K562 (cell line): ENCODE measurements around the gene DIP2B. TPM values are rescaled to one million over a fixed set of nuclear protein-coding genes. Genes with fewer than 3 reads are reported as not detected.

ENCODE experiments used
- ATAC-seq: fragments of 200-7000 bp; cut with Tn5 transposase; 3 replicates; pipeline ENCODE4 v1.9.1; 2020; ENCODE audit warnings: moderate library complexity
- BruUV-seq: library from RNA; stranded (reverse); fragments of 400-500 nt; replicated peaks from 2 replicates; lab custom pipeline; 2021; lab: Mats Ljungman, UMichigan
- CTCF ChIA-PET: fragments of 300-600 bp; formaldehyde crosslinking; extraction: SDS; loops from one replicate; lab custom pipeline; 2021; ENCODE audit warnings: low intra/inter-chr PET ratio; lab: Yijun Ruan, JAX
- POLR2A ChIA-PET: fragments of 300-600, 350-650 bp; sonication (Branson Sonifier 250); formaldehyde crosslinking; extraction: SDS; loops from one replicate; lab custom pipeline; 2021; ENCODE audit warnings: antibody characterized with exemption, inconsistent platforms; lab: Yijun Ruan, JAX
- DNase-seq, 4 experiments: peaks; one replicate each; pipeline versions ENCODE4 v3.0.0 to v3.0.0-alpha.2; 2011 to 2018; ENCODE audit warnings: low spot score in 3 of 4, mixed read lengths in 3 of 4; ENCODE audit errors: extremely low read depth in 1 of 4
- FAIRE-seq: peaks from 2 replicates; lab custom pipeline; 2011; peaks lifted over from hg19 to GRCh38; lab: Jason Lieb, UNC
- H2AFZ ChIP-seq: 2 replicates; pipeline ENCODE4 v1.6.0; 2011; ENCODE audit warnings: low read depth, low read length, control low read depth, inconsistent platforms
- H3K27ac ChIP-seq: fragments of 200-600 bp; 3 replicates; pipeline ENCODE4 v1.8.0; 2011; ENCODE audit warnings: low read depth, mild to moderate bottlenecking, control low read depth, inconsistent platforms, low read length, moderate library complexity, mixed read lengths; ENCODE audit errors: extremely low read depth
- H3K27me3 ChIP-seq, 2 experiments: fragments of 300-600 bp in 1 of 2; 2 replicates in 1 of 2; 3 replicates in 1 of 2; pipeline versions ENCODE4 v1.6.0 to v1.8.0; 2011; ENCODE audit warnings: inconsistent platforms in 2 of 2, low read length in 2 of 2, mild to moderate bottlenecking in 1 of 2, mixed read lengths in 1 of 2, moderate library complexity in 1 of 2; ENCODE audit not compliant: control insufficient read depth in 2 of 2, insufficient read depth in 2 of 2
- H3K36me3 ChIP-seq: fragments of 300-600 bp; 3 replicates; pipeline ENCODE4 v1.8.0; 2011; ENCODE audit warnings: mild to moderate bottlenecking, low read length, inconsistent platforms; ENCODE audit not compliant: control insufficient read depth, insufficient read depth
- H3K4me1 ChIP-seq, 2 experiments: fragments of 200-600 bp in 1 of 2; replicated peaks in 1 of 2; 2 replicates in 1 of 2; 3 replicates in 1 of 2; pipeline versions ENCODE4 v1.5.1 to v1.8.0; 2011; ENCODE audit warnings: inconsistent platforms in 2 of 2, low read length in 2 of 2, mild to moderate bottlenecking in 1 of 2, mixed read lengths in 1 of 2, moderate library complexity in 1 of 2; ENCODE audit not compliant: control insufficient read depth in 2 of 2, insufficient read depth in 2 of 2
- H3K4me2 ChIP-seq: 2 replicates; pipeline ENCODE4 v1.6.1; 2011; ENCODE audit warnings: low read length, control low read depth, inconsistent platforms, mixed read lengths; ENCODE audit not compliant: insufficient read depth
- H3K4me3 ChIP-seq: fragments of 200-600 bp; sonication (generic), shearing (Covaris generic); 2 replicates; pipeline ENCODE4 v1.5.1; 2016; ENCODE audit warnings: control low read depth, inconsistent platforms
- H3K79me2 ChIP-seq: fragments of 200-600 bp; 3 replicates; pipeline ENCODE4 v1.8.0; 2011; ENCODE audit warnings: low read length, inconsistent platforms; ENCODE audit not compliant: control insufficient read depth, insufficient read depth
- H3K9ac ChIP-seq, 2 experiments: 2 replicates each; pipeline versions ENCODE4 v1.6.0 to v1.6.1; 2011; ENCODE audit warnings: low read depth in 2 of 2, low read length in 2 of 2, control low read depth in 1 of 2, inconsistent platforms in 1 of 2, mild to moderate bottlenecking in 1 of 2, mixed read lengths in 1 of 2; ENCODE audit not compliant: insufficient read depth in 1 of 2
- H3K9me1 ChIP-seq: one replicate; pipeline ENCODE4 v1.6.0; 2011; ENCODE audit warnings: inconsistent platforms, mild to moderate bottlenecking, low read length, moderate library complexity; ENCODE audit not compliant: control insufficient read depth, insufficient read depth
- H3K9me3 ChIP-seq: replicated peaks from 2 replicates; pipeline ENCODE4 v1.5.1; 2011; ENCODE audit warnings: low read depth, low read length, inconsistent platforms; ENCODE audit not compliant: control insufficient read depth, insufficient read depth
- H4K20me1 ChIP-seq: replicated peaks from 2 replicates; pipeline ENCODE4 v1.6.1; 2011; ENCODE audit warnings: low read length, inconsistent platforms, mixed read lengths; ENCODE audit not compliant: control insufficient read depth, insufficient read depth
- HIVEP1 ChIP-seq: fragments of 250-450 bp; sonication (Bioruptor Pico); IDR thresholded peaks from 2 replicates; pipeline ENCODE4 v1.4.0; 2020; ENCODE audit warnings: mild to moderate bottlenecking
- TGIF2 ChIP-seq: sonication (generic); formaldehyde crosslinking; IDR thresholded peaks from 2 replicates; pipeline ENCODE4 v1.8.1; 2022; ENCODE audit warnings: mild to moderate bottlenecking, missing genetic modification reagents, moderate library complexity
- WGBS: fragments of 100-300 bp; shearing (Covaris generic); methylation state at CpG from one replicate; pipeline ENCODE4 v1.1.6; 2016; ENCODE audit warnings: low coverage, mixed read lengths; ENCODE audit not compliant: insufficient coverage; ENCODE audit errors: missing lambda C conversion rate; 5-methylcytosine and 5-hydroxymethylcytosine counted together
- in situ Hi-C: fragments of 300-500 bp; cut with MboI; formaldehyde crosslinking; loops from 4 replicates; pipeline ENCODE4 v1.15.0; 2018; ENCODE audit warnings: inconsistent platforms, mixed read lengths
- intact Hi-C: fragments of 100-400 bp; cut with micrococcal nuclease; formaldehyde crosslinking; loops from 2 replicates; pipeline ENCODE4 v1.14.2; 2022
- polyA plus RNA-seq, 8 experiments: library from polyadenylated mRNA; depleted of rRNA in 4 of 8; stranded (reverse) in 5 of 8; unstranded in 3 of 8; fragments of >200 nt; fragmentation: Nextera tagmentation in 2 of 8; fragmentation: Illumina TruSeq in 1 of 8; extraction: Ambion mirVana in 2 of 8; extraction: Trizol in 1 of 8; gene quantifications; 2 replicates each; pipeline versions ENCODE4 v1.2.1 to v1.2.3, GENCODE V29; 2011 to 2014; ENCODE audit warnings: inconsistent platforms in 1 of 8, missing spikeins in 1 of 8
- total RNA-seq, 7 experiments: library from RNA; depleted of rRNA in 6 of 7; stranded (reverse); fragments of >200 nt in 6 of 7; fragmentation: Illumina TruSeq in 2 of 7; extraction: Trizol in 2 of 7; gene quantifications; 2 replicates each; pipeline versions ENCODE4 v1.2.1 to v1.2.3, GENCODE V29; 2011 to 2021; ENCODE audit warnings: low replicate concordance in 1 of 7
- TF ChIP-seq, protein P1 (sequence below): sonication (generic); formaldehyde crosslinking; IDR thresholded peaks from 2 replicates; pipeline ENCODE4 v1.8.0; 2022; ENCODE audit warnings: mild to moderate bottlenecking, missing genetic modification reagents, borderline replicate concordance
- TF ChIP-seq, protein P2 (sequence below): sonication (generic); formaldehyde crosslinking; IDR thresholded peaks from 2 replicates; pipeline ENCODE4 v1.8.0; 2022; ENCODE audit warnings: mild to moderate bottlenecking, missing genetic modification reagents
- TF ChIP-seq, protein P3 (sequence below): fragments of 250-450 bp; sonication (Bioruptor Pico); IDR thresholded peaks from 2 replicates; pipeline ENCODE4 v1.4.0; 2020; ENCODE audit warnings: mild to moderate bottlenecking, moderate library complexity

DIP2B gene
- total and polyA plus RNA-seq, 9 of the 15 experiments (the other 6 are each of a cell fraction or from before 2014, with no cell fraction given) = 4.6 to 26.1 (median 18.8) TPM

DNA sequence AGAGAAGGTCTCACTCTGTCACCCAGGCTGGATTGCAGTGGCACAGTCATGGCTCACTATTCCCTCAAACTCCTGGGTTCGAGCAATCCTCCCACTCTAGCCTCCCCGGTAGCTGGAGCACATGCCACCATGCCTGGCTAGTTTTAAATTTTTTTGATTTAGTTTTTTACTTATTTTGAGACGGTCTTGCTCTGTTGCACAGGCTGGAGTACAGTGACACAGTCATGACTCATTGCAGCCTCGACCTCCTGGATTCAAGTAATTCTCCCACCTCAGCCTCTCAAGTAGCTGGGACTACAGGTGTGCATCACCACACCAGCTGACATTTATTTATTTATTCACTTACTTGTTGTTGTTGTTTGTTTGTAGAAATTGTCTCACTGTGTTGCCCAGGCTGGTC is 22.2 kb upstream of the DIP2B start:
- Histone ChIP-seq H3K9me3 (no peaks in the 10 kb centered on the region), H3K27ac (no peak overlapping the region), H3K9ac (no peak overlapping the region), H3K4me2 (no peak overlapping the region), H3K9me1 (no peaks in the 10 kb centered on the region), H3K27me3 (no peaks in the 10 kb centered on the region), H3K79me2 (no peaks in the 10 kb centered on the region), H3K36me3 (peaks cover 14% of the 10 kb centered on the region; the same call in 1 of the 3 replicates), H4K20me1 (no peaks in the 10 kb centered on the region), H2AFZ (no peak overlapping the region), H3K4me1 (no peaks in the 10 kb centered on the region), H3K4me3 (no peak overlapping the region)
- intact Hi-C loops = no loop called here
- TF ChIP-seq HIVEP1 (CRISPR knock-in tag) (no peak), TGIF2 (CRISPR knock-in tag) (no peak)
- TF ChIP-seq, protein P1, sequence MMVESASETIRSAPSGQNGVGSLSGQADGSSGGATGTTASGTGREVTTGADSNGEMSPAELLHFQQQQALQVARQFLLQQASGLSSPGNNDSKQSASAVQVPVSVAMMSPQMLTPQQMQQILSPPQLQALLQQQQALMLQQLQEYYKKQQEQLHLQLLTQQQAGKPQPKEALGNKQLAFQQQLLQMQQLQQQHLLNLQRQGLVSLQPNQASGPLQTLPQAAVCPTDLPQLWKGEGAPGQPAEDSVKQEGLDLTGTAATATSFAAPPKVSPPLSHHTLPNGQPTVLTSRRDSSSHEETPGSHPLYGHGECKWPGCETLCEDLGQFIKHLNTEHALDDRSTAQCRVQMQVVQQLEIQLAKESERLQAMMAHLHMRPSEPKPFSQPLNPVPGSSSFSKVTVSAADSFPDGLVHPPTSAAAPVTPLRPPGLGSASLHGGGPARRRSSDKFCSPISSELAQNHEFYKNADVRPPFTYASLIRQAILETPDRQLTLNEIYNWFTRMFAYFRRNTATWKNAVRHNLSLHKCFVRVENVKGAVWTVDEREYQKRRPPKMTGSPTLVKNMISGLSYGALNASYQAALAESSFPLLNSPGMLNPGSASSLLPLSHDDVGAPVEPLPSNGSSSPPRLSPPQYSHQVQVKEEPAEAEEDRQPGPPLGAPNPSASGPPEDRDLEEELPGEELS (CRISPR knock-in tag) = no peak
- TF ChIP-seq, protein P2, sequence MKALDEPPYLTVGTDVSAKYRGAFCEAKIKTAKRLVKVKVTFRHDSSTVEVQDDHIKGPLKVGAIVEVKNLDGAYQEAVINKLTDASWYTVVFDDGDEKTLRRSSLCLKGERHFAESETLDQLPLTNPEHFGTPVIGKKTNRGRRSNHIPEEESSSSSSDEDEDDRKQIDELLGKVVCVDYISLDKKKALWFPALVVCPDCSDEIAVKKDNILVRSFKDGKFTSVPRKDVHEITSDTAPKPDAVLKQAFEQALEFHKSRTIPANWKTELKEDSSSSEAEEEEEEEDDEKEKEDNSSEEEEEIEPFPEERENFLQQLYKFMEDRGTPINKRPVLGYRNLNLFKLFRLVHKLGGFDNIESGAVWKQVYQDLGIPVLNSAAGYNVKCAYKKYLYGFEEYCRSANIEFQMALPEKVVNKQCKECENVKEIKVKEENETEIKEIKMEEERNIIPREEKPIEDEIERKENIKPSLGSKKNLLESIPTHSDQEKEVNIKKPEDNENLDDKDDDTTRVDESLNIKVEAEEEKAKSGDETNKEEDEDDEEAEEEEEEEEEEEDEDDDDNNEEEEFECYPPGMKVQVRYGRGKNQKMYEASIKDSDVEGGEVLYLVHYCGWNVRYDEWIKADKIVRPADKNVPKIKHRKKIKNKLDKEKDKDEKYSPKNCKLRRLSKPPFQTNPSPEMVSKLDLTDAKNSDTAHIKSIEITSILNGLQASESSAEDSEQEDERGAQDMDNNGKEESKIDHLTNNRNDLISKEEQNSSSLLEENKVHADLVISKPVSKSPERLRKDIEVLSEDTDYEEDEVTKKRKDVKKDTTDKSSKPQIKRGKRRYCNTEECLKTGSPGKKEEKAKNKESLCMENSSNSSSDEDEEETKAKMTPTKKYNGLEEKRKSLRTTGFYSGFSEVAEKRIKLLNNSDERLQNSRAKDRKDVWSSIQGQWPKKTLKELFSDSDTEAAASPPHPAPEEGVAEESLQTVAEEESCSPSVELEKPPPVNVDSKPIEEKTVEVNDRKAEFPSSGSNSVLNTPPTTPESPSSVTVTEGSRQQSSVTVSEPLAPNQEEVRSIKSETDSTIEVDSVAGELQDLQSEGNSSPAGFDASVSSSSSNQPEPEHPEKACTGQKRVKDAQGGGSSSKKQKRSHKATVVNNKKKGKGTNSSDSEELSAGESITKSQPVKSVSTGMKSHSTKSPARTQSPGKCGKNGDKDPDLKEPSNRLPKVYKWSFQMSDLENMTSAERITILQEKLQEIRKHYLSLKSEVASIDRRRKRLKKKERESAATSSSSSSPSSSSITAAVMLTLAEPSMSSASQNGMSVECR = no peak
- TF ChIP-seq, protein P3, sequence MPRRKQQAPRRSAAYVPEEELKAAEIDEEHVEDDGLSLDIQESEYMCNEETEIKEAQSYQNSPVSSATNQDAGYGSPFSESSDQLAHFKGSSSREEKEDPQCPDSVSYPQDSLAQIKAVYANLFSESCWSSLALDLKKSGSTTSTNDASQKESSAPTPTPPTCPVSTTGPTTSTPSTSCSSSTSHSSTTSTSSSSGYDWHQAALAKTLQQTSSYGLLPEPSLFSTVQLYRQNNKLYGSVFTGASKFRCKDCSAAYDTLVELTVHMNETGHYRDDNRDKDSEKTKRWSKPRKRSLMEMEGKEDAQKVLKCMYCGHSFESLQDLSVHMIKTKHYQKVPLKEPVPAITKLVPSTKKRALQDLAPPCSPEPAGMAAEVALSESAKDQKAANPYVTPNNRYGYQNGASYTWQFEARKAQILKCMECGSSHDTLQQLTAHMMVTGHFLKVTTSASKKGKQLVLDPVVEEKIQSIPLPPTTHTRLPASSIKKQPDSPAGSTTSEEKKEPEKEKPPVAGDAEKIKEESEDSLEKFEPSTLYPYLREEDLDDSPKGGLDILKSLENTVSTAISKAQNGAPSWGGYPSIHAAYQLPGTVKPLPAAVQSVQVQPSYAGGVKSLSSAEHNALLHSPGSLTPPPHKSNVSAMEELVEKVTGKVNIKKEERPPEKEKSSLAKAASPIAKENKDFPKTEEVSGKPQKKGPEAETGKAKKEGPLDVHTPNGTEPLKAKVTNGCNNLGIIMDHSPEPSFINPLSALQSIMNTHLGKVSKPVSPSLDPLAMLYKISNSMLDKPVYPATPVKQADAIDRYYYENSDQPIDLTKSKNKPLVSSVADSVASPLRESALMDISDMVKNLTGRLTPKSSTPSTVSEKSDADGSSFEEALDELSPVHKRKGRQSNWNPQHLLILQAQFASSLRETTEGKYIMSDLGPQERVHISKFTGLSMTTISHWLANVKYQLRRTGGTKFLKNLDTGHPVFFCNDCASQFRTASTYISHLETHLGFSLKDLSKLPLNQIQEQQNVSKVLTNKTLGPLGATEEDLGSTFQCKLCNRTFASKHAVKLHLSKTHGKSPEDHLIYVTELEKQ = no peak
- 49% methylated on average over 4 of the region's 4 CpGs for WGBS
- FAIRE-seq = no peak
- ChIA-PET CTCF (no interaction called here), POLR2A (interaction anchor here (1.5 kb wide), 1 partner anchor 23 kb away, joined by 3 read pairs; no protein-coding TSS in a partner anchor)
- ATAC-seq = no peak
- in situ Hi-C loops = no loop called here
- BruUV-seq = no TSS peak
- DNase-seq = no peak
